GM12801 (cell line): Measurements from ENCODE around the gene GINS2.

ENCODE experiments used
- TF ChIP-seq, protein P1 (sequence below): IDR thresholded peaks from one replicate; pipeline ENCODE4 v1.5.1; 2011; ENCODE audit warnings: control low read depth; ENCODE audit not compliant: insufficient read length; ENCODE audit errors: extremely low read depth

Gene GINS2

DNA sequence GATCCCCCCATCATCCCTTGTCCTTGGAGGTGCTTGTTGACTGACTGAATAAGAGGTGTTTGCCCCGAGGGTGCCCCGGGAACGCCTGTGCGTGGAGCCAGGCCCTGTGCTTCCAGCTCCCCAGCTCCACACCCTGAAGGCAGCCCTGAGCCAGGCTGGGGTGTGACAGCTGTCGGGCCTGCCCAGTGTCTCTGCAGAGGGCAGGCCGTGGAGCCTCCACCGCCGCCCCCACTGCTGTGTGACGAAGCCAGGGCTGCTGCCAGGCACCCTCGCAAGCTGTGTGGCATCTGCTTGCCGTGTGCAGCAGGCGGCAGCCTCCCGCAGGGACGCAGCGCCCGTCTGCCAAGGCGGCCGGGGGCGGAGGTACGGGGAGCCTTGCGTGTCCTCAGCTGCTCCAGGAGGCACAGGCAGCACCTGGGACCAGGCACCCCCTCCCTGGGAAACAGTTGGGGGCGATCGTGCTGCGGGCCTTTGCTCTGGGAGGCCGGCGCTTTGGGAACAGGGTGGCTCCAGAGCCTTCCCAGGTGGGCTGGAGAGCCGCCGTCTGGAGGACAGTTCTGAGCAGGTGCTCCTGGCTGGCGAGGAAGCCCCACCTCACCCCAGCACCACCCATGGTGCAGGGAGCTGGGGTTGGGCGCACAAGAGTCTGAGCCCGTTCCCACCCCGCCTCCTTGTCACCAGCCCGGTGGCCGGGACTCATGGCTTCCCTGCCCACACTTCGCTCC, 49.1 kb downstream of the GINS2 start:
- TF ChIP-seq, protein P1, sequence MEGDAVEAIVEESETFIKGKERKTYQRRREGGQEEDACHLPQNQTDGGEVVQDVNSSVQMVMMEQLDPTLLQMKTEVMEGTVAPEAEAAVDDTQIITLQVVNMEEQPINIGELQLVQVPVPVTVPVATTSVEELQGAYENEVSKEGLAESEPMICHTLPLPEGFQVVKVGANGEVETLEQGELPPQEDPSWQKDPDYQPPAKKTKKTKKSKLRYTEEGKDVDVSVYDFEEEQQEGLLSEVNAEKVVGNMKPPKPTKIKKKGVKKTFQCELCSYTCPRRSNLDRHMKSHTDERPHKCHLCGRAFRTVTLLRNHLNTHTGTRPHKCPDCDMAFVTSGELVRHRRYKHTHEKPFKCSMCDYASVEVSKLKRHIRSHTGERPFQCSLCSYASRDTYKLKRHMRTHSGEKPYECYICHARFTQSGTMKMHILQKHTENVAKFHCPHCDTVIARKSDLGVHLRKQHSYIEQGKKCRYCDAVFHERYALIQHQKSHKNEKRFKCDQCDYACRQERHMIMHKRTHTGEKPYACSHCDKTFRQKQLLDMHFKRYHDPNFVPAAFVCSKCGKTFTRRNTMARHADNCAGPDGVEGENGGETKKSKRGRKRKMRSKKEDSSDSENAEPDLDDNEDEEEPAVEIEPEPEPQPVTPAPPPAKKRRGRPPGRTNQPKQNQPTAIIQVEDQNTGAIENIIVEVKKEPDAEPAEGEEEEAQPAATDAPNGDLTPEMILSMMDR, result no peak

DNA sequence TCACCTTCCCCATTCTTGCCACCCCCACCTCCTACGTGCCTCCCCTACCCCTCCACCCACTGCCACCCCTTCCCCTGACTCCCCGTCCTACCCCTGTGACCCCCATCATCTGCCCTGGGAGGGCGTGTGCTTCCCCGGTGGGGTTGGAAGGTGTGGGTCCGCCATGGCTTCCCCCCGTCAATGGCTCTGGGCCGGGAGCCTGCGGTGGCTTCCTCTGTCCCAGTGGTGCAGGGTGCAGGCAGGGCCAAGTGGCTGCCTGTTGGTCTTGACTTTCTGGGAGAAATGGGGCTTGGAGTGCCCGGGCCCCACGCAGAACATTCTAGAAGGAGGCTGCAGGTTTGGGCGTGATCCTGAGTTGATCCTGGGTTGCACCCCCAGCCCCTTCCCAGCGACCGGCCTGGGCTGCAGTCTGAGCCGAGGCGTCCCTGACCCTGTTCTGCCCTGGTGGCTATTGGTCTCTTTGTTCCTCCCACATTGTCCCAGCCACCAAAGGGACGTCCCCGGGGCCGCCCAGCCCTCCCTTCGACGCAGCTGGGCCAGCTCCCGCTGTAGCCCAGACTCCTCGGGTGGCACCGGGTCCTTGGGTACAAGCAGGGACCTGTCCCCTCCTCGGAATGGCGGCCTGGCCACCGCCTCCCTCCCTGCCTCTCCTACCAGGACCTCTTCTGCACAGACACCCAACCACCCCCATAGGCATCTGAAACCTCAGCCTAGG, 49.9 kb downstream of the GINS2 start:
- TF ChIP-seq, protein P1, result no peak

DNA sequence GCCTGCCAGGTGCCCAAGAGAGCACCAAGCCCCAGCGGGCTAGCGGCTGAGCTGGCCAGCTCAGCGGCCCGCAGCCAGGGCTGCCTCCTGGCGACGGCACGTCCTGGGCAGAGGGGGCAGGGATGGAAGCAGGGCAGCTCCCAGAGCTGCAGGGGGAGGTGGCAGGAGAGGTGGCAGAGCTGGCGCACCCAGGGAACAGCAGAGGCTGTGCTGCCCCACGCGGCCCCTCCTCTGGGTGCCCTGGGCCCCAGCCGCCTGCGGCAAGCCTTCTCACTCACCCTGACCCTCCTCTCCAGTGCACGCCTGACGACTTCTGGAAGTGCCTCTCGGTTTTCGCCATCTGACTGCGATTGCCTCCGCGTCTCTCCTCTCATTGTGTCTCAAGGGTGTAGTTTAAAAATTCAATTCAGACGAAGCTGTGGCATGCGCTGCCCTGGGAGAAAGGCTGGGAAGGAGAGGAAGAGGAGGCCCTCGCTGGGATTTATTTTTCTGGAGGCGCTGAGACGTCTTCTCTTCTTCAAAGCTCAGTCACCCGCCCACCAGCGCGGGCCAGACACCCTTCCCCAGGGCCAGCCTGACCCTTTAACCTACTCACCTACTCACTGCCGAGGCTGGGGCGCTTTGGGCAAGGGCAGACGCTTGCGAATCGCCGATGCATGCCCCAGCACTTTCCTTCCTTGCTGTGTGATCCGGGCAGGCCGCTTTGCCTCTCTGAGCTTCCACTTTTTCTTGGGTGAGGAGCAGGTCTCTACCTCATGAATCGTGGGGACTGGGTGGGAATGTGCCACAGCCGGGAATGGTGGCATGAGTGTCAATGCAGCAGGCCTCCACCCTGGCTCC, 50.7 kb downstream of the GINS2 start:
- TF ChIP-seq, protein P1, result no peak

DNA sequence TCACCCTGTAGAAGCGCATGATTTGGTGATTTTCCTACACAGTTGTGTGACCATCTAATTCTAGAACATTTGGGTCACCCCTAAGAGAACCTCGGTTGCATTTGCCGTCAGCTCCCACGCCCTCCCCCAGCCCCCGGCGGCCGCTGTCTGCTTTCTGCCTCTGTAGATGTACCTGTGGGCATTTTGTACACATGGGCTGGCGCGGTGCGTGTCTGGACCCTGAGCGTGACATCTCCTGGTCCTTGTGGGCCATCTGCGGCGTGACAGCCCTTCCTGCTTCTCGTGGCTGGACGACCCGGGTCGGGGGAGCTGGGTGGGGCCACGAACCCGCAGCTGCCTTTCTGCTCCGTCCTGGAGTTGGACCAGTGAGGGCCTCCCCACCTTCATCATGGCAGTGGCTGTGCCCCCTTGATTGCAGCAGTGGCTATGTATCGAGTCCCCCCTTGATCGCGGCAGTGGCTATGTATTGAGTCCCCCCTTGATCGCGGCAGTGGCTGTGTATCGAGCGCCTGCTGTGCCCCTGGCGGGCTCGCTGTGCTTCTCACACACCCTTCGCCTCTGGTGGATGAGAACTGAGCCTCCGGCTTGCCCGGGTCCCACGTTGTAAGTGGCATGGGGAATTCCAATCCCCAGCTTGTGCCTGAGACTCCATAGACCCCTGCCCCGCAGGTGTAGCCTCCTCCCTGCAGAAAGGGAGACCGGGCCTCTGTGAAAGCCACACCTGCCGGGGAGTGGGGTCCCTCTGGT, 51.5 kb downstream of the GINS2 start:
- TF ChIP-seq, protein P1, result no peak

DNA sequence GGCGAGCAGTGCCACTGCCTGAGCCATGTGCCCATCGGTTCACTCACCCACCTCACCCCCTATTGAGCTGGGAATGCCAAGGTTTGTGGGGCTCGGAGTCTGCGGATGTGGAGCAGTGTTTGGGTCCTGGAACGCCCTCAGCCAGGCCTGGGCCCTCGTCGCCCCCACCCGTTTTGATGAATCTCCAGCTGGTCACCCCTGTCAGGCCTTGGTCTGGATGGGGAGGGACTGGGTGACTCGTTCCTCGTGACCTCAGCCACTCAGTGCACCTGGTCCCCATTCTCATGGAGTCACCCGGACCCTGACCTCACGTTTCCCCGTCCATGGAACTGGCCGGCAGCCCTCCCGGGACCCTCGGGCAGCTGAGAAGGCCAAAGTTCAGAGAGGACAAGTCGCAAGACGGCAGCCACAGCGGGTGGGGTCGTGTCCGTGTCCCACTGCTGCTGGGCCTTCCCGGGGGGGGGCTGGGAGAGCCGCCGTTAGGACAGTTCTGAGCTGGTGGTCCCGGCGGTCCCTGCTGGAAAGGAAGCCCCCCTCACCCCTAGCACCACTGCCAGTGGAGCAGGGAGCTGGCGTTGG, 52.4 kb downstream of the GINS2 start:
- TF ChIP-seq, protein P1, result no peak

DNA sequence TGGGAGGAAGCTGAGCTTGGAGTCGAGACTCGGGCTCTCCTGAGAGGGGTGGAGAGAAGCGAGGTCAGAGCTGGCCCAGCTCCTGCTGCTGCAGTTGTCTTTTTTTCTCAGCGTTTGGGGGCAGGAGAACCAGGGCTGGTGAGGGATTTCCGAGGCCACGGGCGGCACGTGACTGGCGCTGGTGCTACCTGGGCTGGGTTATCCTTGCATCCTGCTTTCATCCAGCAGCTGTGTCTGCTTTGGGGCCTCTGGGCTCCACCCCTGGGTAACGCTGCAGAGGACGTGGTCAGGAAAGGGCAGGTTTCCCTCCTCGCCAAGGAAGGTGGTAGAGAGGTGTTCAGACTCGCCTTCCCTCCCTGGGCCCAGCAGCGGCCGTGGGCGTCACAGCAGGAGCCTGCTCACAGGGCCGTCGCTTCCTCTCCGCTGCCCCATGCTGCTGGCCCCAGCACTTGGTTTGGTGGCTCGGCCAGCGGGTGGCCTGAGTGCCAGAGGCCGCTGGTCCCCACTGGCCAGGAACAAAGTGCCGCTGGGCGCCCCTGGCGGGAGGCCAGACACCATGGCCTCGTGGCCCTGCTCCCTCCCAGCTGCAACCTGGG, 53.1 kb downstream of the GINS2 start:
- TF ChIP-seq, protein P1, result no peak
